Measurements from ENCODE around the gene DLG1.
A peak's percentile ranks its signal among the peaks of the same experiment; 100 is the strongest.

The DLG1 gene

GRCh38 chr3:197171481-197172067 is 126.8 kb downstream of the DLG1 start:
- no peak for DNase-seq (ENCODE audit: low read depth)

DNA sequence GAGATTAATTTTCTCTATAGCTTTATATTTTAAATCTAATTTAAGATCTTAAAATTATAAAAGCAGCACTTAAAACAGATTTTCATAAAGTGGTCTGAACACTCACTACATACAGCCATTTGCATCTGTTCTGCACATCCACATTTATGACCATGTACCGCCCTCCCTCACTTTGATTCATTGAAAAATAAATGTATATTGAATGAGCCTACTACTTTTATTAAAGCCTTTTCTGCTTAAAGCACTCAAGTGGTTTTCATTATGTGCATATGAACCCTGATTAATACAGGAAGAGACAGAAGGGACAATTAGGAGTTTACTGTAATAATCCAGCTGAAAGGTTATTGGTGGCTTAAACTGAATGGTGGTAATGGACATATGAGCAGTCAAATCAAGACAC is 129.4 kb downstream of the DLG1 start:
- no peak for DNase-seq (ENCODE audit: low read depth)

- DNase-seq (ENCODE audit: low read depth): peak; percentile 85
Observed at GRCh38 chr3:197168606-197169005, 129.8 kb downstream of the DLG1 start.

GRCh38 chr3:197168063-197168462 is 130.3 kb downstream of the DLG1 start:
- DNase-seq (ENCODE audit: low read depth): no peak

DNA sequence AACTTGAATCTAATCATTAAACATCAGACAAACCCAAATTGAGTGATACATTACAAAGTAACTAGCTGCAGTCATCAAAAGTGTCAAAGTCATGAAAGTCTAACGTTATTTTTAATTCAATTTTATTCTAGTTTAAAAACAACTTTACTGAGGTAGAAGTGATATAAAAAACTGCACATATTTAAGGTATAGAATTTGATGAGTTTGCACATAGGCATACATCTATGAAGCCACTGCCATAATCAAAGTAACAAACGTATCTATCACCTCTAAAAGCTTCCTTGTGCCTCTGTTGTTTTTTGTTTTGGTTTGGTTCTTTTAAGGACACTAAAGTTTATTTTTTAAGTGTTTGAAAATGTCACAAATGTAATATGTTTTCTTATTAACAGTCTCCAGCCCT is 130.9 kb downstream of the DLG1 start:
- no peak for DNase-seq (ENCODE audit: low read depth)

DNA sequence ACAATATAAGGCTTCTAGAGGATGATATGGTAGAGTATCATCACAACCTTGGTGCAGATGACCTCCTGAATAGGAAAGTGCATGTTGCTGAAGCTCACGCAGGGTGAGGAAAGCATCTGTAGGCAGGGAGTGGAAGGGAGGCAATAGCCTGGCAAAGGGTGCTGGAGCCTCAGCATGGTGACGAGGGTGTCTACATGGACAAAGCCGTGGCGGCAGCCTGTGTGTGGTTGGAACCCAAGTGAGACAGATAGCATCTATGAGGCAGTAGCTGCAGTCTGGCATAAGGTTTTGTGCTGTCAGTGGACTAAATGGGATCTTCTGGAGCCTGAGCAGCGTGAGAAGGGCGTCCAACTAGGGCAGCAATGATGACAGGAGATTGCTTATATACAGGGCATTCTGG is 132.5 kb downstream of the DLG1 start:
- no peak for DNase-seq (ENCODE audit: low read depth)

DNA sequence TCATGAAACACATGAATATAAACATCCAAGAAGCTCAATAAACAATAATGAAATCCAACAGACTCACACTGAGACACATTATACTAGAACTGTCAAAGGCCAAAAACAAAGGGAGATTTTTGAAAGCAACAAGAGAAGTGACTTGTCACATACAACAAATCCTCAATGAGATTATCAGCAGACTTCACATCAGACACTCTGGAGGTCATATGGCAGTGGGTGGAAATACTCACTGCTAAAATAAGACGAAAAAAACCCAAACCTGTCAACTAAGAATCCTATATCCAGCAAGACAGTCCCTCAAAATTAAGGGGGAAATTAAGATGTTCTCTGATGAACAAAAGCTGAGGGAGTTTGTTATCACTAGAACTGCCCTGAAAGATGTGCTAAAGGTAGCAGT is 143.4 kb downstream of the DLG1 start:
- DNase-seq (ENCODE audit: low read depth): no peak

GRCh38 chr3:197151580-197151979 is 146.8 kb downstream of the DLG1 start:
- peak; percentile 62 for DNase-seq (ENCODE audit: low read depth)

DNA sequence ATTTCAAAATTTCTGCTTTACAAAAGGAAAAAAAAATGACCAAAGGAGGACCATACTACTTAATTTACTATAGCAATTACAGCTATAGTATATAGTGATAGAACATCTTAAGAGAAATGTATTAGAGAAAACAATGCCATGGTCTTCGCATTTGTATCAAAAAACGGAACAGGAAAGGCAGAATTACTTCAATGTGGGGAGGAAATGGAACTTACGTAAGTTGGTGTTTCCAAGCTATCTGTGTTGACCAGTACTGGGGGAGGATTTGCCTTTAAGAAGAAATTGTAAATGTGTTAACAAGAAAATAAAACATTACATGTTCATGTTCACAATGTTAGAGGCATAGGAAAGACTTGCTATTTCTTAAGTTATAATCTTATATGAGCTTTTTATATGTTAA is 148.9 kb downstream of the DLG1 start:
- no peak for DNase-seq (ENCODE audit: low read depth)

DNA sequence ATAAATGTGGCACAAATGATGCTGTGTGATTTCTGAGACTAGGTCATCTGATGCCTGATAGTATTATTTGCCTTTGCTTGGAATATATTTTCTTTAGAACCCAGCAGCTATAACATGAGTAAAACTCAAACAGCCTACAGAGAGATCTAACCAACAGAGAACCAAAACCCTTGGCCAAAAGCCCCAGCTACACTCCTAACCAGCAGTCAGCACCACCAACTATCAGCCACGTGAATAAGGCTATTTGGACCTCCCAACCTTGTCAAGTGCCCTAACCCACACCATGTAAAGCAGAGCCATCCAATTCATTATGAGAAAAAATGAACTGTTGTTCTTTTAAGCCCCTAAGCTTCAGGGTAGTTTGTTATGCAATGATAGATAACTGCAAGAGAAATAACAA is 154.2 kb downstream of the DLG1 start:
- no peak for DNase-seq (ENCODE audit: low read depth)

DNA sequence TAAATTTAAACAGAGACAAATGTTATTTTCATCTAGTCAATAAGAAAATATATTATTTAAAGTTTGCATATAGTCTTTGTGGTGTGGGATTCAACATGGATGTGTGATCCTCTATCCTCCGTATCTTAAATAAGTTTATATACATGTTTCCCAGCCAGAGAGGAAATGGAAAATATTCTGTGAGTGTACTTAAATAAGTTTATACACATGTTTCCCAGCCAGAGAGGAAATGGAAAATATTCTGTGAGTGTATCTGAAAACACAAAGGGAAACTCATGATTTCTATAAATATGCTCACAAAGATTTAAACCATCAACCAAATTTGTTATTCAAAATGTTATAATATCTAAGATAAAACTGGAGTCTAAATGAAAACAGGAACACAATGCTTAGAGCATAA is 158.8 kb downstream of the DLG1 start:
- DNase-seq (ENCODE audit: low read depth): no peak

DNA sequence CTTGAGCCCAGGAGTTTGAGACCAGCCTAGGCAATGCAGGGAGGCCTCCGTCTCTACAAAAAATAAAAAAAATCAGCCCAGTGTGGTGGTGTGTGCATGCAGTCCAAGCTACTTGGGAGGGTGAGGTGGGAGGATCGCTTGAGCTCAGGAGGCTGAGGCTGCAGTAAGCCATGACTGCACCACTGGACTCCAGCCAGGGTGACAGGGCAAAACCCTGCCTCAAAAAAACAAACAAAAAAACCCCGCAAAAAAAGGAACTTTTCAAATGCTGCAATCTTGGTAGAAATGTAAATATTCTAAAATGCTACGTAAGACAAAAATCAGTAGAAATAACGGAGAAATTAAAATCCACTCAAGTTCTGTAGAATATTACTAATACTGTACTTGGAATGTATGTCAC is 160.7 kb downstream of the DLG1 start:
- no peak for DNase-seq (ENCODE audit: low read depth)

- DNase-seq (ENCODE audit: low read depth): no peak
Observed at GRCh38 chr3:197136744-197137143, 161.7 kb downstream of the DLG1 start.

GRCh38 chr3:197135212-197135611 is 163.2 kb downstream of the DLG1 start:
- DNase-seq (ENCODE audit: low read depth): no peak

- no peak for DNase-seq (ENCODE audit: low read depth)
Observed at GRCh38 chr3:197132916-197133530, 165.4 kb downstream of the DLG1 start.

DNA sequence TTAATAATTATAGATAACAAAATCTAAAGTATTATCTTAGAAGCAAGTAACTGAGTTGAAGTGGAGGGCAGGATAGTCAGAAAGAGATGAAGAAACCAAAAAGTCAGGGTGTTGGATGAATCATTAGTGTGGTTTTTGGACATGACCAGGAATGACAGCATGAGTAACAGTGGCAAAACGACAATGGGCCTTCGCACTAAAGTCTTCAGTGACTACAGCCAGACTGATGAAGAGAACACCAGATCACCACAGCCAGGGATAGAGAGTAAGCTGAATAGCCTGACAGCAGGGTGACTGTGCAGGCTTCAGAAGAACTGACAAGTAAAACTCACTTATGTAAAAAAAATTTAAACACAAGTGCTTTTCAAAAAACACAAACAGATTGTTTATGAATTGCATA is 172.8 kb downstream of the DLG1 start:
- DNase-seq (ENCODE audit: low read depth): no peak

DNA sequence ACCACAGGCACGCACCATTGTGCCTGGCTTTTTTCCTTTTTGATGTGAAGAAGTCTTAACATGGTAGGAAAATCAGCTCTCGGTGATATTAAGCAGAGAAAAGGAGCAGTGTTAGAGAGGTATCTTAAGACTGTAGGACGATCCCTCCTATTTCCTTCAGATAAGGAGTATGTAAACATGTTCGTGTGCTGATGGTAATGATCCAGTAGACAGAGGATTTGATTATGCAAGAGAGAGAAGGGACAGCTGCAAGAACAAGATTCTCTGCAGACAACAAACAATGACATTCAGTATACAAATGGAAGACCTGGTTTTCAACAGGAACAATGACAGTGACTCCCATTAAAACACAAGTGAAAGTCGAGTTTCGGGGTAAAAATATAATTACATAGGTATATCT is 173.7 kb downstream of the DLG1 start:
- DNase-seq (ENCODE audit: low read depth): no peak

- DNase-seq (ENCODE audit: low read depth): no peak
Observed at GRCh38 chr3:197122394-197122793, 176.0 kb downstream of the DLG1 start.

DNA sequence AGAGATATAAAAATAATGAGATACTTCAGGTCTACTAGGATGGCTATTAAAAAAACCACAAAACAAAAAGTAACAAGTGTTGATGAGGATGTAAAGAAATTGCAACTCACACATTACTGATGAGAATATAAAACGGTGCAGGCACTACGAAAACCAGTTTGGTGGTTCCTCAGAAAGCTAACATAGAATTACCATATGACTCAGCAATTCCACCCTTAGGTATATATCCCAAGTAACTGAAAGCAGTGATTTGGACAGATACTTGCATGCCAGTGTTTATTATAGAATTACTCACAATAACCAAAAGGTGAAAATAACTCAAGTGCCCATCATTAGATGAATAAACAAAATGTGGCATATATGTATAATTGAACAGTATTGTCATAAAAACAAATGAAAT is 181.3 kb downstream of the DLG1 start:
- DNase-seq (ENCODE audit: low read depth): no peak

GRCh38 chr3:197114007-197114406 is 184.4 kb downstream of the DLG1 start:
- no peak for DNase-seq (ENCODE audit: low read depth)

- DNase-seq (ENCODE audit: low read depth): no peak
Observed at GRCh38 chr3:197111685-197112084, 186.7 kb downstream of the DLG1 start.

DNA sequence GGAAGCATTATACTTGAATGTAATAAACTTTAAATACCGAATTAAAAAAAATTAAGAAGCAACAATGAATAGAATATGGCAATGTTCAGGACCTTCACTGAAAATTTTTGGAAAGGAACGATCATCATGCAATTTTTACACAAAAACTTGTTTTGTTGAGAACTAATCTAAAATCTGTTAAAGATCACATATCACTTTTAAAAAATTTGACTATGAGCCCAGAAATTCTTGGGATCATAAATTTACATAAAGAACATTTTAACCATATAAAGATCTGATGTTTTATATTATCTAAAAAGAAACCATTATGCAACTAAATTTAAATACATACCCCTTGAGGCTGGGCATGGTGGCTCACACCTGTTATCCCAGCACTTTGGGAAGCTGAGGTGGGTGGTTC is 192.6 kb downstream of the DLG1 start:
- no peak for DNase-seq (ENCODE audit: low read depth)

- no peak for DNase-seq (ENCODE audit: low read depth)
Observed at GRCh38 chr3:197104738-197105137, 193.7 kb downstream of the DLG1 start.

- no peak for DNase-seq (ENCODE audit: low read depth)
Observed at GRCh38 chr3:197103766-197104165, 194.6 kb downstream of the DLG1 start.

Data from fibroblast of the conjunctiva (primary cell).